ENCODE measurements around the gene ADAM12.
"Not testable (repeated sequence)": the region's sequence is repeated elsewhere in the genome, so short reads cannot be mapped to it uniquely, and the experiment has no call there.

ADAM12 gene

DNA sequence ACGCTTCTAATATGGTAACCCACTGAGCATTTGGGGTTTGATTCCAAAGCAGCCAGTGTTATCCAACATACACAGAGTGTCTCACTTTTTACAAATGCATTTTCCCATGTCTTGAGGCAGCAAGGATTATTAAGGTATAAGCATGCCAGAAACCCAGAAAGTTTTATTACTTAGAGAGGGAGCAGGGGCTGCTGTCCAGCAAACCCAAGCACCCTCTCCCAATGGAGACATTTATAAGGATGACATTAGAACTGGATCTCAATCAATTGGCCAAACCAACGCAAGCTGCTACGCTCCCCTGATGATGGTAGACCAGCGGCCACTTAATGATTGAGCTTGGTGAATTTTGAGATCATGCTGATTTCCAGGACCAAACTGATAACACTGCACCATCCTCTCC lies 315.7 kb downstream of the ADAM12 start:
- no peak for DNase-seq

DNA sequence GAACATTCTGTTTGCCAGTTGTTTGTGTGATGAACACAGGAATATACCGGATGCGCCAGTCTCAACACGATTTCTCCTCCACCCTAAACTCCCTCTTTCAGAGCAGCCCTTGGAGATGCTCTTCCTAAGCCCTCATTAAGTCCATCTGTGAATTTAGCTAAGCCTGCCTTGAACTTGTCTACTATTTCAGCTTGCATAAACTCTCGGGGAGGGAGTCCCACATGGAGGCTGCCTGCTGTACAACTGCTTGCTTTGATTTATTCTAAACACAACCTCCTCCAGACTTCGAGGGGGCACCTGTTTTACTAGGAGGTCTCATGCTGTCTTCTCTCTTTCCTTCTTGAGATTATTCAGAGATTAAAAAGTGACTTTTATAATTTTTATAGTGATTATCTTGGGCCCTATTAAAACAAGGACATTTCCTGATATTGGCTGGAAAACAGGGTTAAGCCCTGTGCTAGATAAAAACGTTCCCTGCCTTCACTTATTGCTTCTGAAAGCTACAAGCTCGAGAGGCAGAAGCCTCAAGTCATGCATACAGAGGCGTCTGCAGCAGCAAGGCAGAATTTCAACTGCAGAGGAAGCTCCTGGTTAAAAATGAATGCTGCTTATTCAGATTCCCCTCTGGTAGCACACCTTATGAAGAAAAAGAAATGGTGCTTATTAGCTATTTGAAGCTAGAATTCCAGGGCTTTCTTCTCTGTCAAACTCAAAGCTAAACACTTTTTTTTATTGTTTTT lies 317.6 kb downstream of the ADAM12 start:
- no peak for DNase-seq

DNA sequence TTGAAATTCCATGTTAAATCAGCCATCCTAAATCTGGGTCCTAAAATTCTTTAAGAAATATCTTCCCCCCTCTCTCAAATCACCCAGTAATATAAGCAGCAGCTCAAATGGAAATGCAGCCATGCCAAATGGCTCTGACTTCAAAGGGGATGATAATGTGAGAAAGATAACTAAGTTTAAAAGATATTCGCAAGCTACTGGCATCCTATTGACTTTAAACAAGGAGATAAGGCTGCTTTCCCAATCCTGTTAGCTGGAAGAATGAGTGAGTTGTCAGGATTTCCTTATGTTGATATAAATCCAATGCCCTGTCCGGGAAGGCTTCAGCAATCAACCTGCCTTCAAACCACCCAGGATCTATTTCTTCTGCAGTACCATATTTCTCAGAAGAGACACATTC lies 320.0 kb downstream of the ADAM12 start:
- no peak for DNase-seq

DNA sequence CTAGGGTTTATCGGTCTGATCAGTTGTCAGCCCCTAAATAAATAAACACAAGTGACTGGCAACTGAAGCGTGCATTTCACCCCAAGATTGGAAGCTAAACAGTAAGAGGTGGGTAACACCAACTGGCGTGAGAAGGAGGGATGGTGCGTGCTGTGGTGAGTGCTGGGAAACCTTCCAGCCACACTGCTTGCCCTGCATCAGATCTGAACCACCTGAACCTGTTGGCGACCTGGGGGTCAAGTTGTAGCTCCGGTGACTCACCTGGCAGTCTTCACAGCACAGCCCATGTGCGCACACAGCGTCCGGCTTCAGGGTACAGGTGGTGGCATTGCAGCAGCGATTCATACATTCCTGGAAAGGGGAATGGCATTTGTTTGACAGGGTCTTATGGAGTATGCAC lies 321.8 kb downstream of the ADAM12 start:
- DNase-seq = no peak

DNA sequence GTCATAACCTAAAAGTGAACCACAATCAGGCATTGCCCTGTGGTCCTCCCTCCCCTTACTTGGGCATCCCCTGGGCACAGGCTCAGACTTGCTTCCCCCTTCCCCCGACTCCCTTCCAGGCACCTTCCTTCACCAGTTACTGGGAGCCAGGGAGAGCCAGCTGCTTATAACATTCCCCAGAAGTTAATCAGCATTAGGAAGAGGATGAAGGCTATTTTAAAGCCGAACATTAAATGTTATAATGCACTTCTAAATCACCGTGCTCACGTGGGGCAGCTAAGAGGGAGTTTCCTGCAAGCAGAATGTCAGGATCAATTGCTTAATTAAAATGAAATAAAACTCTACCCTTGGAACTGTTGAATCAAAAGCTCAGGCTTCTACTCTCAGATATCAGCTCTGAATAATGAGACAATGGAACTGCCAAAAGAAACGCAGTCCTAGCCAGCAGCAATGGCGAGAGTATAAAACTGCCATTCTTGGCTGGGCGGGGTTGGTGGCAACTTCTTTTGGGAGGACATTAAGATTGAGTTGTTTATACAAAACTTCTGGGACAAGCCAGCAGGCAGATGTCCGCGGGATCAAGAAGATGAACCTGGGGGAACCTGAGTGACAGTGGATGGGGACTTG lies 322.4 kb downstream of the ADAM12 start:
- no peak for DNase-seq

DNA sequence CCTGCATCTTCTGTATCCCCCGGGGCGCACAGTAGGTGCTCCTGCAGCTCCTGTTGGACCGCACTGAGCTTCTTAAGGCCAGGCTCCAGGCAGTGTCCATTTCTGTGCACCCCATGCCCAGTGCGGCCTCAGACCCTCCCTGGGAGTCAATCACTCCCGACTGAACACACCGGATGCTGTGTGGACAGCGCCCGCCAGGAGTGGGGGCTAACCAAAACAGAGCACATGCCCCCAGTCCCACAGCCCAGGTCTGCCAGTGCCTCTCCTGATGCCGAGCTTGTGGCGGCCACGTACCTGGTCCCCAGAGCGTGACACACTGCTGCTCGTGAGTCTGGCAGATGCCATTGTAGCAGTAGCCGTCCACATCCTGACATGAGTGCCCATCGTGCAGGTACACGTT lies 323.8 kb downstream of the ADAM12 start:
- no peak for DNase-seq

DNA sequence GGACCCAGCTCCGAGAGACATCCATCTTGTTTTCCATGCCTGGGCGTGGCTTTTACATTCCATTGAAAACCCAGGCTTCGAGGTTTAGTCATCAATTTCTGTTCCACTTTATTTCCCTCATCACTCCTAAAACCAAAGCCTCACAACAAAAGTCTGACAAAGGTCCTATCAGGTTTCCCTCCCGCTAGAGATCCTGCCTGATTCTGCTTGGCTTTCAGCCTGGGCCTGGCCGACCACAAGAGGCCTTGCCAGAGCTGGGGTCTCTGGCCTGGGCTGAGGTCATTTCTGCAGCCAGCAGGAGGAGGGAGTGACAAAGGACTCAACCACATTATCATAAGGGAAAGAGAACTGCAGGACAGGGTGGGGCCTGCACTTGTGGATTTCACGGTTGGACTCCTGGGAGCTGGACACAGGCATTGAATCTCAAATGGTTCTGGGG lies 324.9 kb downstream of the ADAM12 start:
- no peak for DNase-seq

DNA sequence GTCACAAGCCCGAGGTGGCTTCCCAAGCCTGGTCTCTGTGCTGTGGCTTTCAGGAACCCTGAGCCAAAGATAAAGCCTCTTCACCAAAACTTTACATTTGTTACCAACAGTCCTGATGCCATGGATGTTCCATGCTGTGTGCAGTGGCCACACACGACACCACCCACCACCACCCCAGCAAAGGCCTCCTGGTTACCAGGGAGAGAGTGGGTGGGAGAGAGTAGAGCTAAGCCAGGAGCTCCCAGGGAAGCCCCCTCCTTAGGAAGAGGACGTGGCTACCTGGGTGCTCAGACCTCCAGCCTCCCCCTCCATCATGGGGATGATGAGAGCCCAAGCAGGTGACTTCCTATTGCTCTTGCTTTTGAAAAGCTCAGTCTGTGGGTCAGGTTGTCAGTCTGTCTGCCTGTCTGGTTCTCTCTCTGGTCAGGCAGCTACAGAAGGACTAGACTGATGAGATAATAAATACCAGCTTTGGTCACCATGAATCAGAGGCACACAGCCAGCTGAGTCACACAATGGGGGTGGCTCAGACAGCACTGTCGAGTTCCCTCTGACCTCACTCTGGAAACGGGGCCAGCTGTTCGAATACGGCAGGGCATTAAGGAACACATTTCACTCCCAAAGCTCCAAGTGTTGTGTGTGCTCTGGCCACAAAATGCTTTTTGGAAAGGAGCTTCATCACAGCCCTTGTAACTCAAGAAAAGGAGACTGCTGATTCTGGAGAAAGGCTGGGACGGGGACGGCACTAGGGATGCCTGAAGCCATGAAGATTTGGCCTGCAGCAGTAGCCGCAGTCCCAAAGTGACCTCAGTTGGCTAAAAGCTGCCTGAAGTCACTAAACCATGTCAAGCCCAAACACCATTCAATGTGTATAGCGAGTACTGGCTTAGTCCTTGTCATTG lies 325.9 kb downstream of the ADAM12 start:
- no peak for DNase-seq

DNA sequence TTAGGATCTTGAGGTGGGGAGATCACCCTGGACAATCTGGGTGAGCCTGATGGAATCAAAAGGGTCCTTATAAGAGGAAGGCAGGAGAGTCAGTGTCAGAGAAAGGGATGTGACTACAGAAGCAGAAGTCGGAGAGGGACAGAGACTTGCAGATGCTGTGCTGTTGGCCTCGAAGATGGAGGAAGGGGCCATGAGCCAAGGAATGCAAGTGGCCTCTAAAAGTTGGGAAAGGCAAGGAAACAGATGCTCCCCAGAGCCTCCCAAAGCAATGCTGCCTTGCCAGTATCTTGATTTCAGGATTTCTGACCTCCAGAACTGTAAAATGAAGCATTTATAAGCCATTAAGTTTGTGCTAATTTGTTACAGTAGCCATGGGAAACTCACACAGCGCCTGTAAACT lies 326.8 kb downstream of the ADAM12 start:
- no peak for DNase-seq

DNA sequence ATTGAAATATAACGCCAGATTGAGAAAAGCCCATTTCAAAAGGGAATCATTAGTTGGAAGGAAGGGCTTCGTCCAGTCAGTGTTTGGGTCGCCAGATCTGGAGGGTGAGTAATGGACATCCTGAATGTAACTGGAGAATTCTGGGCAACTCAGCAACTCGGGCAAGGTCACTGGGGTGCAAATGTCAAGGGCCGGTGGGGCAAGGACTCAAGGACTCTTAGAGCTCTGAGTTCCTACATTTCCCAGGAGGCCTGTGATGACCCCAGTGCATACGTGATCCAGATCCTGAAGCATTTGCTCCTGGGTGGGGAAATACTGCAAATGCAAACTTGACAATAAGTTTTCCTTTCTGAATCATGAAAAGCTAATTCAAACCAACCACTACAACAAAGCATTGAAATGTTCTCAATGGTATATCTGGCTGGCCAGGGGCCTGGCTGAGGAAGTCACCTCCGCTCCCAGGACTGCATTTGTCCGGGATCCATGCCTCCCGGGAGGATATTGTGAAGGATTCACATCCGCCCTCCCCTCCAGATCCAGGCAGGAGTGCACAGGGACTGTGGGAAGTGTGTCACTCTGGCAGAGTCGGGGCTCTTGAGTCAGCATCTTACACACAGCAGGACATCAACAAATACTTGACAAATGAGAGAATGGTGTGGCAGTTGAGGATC lies 327.9 kb downstream of the ADAM12 start:
- DNase-seq = no peak

DNA sequence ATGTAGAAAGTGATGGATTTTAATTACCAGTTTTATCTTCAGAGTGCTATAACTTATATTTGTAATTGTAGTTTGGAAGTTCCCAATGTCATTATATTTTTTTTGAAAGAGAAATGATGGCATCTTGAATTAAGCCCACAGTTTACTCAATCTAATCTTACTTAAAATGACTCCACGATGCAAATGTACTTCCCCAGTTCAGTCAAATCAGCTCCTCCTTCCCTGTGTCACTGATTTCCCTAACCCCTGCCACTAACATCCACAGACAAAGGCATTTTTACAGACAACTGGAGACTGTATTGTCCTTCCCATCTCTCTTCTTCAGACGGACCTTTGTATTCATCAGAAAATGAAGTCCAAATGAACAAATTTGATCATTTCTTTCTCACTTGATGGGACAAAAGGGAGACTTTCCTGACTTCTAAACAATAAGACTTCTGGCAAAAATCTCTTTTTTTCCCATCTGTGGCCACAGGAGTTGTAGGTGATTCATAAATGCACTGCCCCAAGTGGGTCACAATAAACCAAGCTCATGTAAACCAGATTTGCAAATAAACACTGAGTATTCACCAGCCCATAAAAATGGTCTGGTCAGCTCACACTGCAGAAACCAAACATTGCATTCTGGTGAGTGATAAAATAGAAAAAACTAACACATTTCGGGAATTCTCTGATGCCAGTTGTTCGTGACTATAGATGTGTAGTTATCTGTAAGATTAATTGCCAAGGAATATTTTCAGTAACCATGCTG lies 329.0 kb downstream of the ADAM12 start:
- DNase-seq = no peak

DNA sequence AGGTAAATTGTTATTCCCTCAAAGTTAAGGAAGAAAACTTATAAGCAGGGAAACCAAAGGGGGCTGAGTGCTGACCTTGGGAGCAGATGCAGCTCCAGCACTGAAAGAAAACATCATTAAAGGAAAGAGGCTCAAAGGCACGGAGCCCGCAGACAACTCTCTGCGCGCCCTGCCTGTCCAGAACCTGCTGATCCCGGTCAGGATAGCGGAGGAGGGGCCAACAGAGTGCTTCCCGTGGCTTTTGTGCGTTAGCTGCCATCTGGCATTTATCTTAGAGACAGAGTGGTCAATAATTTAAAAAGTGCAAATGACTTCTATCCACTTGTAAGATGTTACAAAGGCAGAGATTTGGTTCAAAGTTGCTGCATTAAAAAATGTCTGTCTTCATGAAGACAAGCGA lies 329.8 kb downstream of the ADAM12 start:
- DNase-seq = no peak

DNA sequence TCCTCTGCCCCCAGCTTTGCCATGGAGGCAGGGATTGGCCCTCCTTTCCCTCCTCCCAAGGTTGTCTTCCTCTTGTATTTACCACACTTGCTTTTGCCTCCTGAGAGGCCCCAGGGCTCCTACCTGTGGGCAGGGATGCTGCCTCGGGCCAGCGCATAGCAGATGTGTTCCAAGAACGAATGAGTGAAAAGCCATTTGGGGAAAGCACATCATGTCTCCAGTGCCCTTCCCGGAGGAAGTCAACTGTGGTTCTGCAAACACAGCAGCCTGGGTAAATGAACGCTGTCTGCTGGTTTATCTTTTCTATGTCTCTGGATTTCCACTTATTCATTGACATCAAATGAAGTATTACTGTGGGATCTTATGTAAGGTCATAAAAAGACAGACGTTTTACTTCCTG lies 330.2 kb downstream of the ADAM12 start:
- DNase-seq = no peak

DNA sequence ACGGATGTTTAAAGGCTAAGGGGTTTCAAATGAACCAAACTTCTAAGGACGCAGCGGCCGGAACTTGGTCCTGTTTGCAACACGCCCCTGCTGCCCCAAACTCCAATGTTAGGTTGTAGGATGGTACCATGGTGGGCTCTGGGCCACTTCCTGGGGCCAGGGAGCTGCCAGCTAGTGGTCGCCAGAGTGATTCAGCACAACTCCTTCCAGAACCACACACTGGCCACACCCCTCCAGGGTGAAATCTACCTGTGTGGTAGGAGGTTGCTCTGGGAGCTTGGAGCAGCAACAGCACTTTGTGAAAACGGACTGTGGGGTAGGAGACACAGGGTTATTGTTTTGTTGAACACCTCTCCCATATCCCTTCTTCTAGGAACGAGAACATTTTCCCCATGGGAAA lies 330.8 kb downstream of the ADAM12 start:
- no peak for DNase-seq

DNA sequence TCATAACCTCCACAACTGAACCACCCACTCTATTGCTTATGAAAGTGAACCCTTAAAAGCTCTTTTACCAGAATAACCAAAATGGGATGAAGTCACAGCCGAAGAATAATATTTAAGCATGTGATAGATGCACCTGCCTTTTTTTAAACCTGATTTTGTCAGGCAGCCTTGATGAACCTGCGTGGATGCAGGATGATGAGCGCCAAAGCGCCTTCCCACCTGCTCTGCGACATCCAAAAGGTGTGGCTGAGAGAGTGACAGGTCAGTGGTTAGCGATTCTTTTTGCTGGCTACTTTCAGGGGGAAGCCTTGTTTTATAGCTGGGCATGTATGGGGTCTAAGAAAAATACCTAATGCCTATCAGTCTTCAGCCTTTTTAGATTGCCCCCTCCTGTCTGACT lies 334.1 kb downstream of the ADAM12 start:
- no peak for DNase-seq

DNA sequence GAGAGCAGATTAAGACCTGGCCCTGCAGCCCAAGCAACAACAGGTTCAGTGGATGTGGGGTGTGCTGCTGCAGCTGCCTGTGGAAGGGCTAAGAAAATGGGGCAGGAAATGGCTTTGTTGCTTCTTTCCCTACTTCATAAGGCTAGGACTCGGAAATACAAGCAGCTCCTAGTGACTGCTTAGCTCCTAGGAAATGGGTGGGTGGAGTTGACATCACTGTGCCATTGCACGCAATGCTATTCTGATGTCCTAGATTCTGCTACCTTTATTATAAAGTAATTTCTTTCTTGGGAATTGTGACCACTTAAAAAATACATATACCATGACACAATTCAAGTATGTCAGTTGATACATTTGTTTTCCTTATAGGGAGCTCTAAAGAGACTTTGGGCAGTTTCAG lies 336.1 kb downstream of the ADAM12 start:
- DNase-seq = no peak

DNA sequence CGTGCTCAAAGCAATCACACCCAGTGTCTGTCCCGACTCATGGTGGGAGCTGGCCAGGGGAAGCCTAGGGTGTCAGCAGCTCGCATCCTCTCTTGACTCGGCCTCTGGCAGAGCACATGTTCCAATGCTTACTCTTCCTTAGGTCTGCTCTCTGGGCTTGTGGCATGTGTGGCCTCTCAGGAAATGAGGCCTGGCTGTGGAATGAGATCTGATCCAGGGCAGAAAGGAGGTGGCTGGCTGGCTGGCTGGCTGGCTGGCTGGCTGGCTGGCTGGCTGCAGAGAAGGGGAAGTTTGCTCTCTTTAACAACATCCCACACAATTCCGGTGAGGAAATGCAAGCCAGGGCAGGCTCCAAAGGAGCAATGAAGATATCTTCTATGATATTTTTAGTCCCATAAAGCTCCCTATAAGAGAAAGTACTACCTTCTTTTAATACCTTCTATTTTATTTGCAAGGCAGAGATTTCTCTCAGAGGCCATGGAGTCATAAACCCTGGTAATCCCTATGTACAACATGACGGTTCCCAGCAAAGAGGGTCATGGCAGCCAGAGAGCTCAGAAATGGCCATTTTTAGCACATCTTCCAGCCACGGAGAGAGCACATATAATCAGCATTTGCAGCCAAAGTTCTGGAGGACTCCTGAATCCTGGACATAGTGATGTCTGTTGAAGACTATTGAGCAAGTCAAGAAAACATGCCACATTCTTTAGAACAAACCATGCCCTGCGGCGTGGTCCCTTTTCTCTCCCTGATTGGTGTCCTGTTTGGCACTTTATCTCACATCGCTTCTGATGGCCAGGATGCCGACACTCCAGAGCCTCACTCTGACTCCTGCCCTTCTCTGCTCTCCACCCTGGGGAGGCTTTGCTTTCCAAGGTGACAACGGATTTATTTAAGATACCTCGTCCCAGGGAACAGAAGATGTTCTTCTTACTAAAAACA lies 338.2 kb downstream of the ADAM12 start:
- no peak for DNase-seq

DNA sequence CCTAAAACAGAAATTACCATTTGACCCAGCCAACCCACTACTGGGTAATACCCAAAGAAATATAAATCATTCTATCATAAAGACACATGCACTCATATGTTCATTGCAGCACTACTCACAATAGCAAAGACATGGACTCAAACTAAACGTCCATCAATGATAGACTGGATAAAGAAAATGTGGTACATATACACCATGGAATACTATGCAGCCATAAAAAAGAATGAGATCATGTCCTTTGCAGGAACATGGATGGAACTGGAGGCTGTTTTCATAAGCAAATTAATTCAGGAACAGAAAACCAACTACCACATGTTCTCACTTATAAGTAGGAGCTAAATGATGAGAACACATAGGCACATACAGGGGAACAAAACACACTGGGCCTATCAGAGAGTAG lies 340.5 kb downstream of the ADAM12 start:
- not testable (repeated sequence) for DNase-seq

DNA sequence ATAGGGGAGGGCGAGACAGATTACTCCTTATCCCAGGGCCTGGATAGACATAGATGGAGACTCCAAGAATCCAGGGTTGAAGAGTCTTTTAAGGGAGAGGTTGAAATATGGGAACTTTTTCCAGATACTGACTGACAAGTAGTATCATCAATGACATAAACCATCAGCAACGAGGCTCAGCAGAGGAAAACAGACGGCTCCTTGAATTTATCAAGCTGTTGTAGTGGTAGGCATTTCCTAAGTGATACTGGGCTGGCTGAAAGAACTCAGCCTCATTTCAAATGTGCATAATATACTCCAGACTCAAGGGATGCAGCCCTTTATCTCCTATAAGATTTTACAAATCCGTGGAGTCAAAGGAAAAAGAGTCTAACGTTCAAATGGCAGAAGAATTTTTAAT lies 341.4 kb downstream of the ADAM12 start:
- no peak for DNase-seq

DNA sequence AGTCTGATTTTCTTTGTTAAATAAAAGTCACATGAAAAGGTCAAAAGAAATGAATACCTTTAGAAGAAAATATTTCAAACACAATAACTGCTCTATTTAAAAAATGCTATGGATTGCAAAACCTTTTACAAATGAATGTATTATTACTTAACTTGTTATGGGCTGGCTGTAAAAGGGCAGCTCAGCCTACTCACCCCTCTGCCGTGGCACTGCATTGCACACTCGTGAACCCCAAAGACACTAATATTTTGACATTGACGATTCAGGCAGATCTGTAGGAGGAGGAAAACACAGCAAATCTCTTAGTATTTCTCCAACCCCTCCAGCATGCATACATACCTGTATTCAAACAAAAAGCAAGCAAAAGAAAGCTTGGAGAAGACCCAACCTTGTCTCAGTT lies 342.4 kb downstream of the ADAM12 start:
- no peak for DNase-seq

DNA sequence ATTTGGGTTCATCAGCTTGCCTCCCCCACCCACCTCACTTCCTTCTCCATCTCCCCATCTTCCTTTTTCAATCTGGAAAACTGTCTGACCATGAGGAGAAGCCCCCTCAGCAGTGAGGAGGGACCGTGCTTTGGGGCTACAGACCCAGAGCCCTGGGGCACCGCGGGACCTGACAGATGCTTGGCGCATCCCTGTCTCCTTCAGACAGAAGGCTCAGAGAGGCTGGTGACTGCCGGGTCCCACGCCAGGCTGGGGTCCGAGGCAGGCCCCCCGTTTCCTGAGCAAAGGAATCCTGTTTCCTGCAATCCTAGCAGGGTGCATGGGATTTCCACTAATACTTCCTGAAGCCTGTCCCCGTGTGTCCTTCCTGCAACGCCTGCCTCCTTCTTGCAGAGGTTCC lies 344.9 kb downstream of the ADAM12 start:
- DNase-seq = no peak

Data from effector CD4-positive, alpha-beta T cell (primary cell).